ENCODE data around the gene LRRC58.
A peak's percentile ranks its signal among the peaks of the same experiment; 100 is the strongest.

LRRC58 gene

GRCh38 chr3:120348991-120349854, at the start of gene LRRC58 (continued):
- TF ChIP-seq ZSCAN5A (tag by site-specific recombination; IDR thresholded peaks at IDR 0.05) (no peak), ZNF529 (tag by site-specific recombination; IDR thresholded peaks at IDR 0.05; ENCODE audit: insufficient replicate concordance) (no peak), ZNF133 (tag by site-specific recombination; IDR thresholded peaks at IDR 0.05) (no peak), SP2 (tag by site-specific recombination; IDR thresholded peaks at IDR 0.05) (peak; percentile 78), MYNN (tag by site-specific recombination; IDR thresholded peaks at IDR 0.05; ENCODE audit: borderline replicate concordance) (peak; percentile 77), ZBTB26 (tag by site-specific recombination; optimal IDR thresholded peaks at IDR 0.05) (peak; percentile 97), SCRT2 (tag by site-specific recombination; IDR thresholded peaks at IDR 0.05) (no peak), ZNF239 (tag by site-specific recombination; IDR thresholded peaks at IDR 0.05) (0 out of 2 replicates have a peak, but pooled peaks have one; percentile 46), AEBP2 (tag by site-specific recombination; IDR thresholded peaks at IDR 0.05; ENCODE audit: borderline replicate concordance) (no peak), ZNF302 (tag by site-specific recombination; IDR thresholded peaks at IDR 0.05; ENCODE audit: low read depth) (no peak), ZNF585B (tag by site-specific recombination; IDR thresholded peaks at IDR 0.05) (no peak), ZNF624 (tag by site-specific recombination; IDR thresholded peaks at IDR 0.05) (no peak), SP3 (tag by site-specific recombination; IDR thresholded peaks at IDR 0.05) (0 out of 2 replicates have a peak, but pooled peaks have one; percentile 15), ZNF416 (tag by site-specific recombination; IDR thresholded peaks at IDR 0.05) (no peak), ZNF792 (tag by site-specific recombination; IDR thresholded peaks at IDR 0.05) (no peak), ZNF658 (tag by site-specific recombination; IDR thresholded peaks at IDR 0.05) (no peak), PRDM4 (tag by site-specific recombination; IDR thresholded peaks at IDR 0.05) (no peak; the same call in 1 of the 2 replicates), ZNF449 (tag by site-specific recombination; IDR thresholded peaks at IDR 0.05) (peak; percentile 61; the same call in 1 of the 2 replicates), TCF7L2 (IDR thresholded peaks at IDR 0.05; ENCODE audit: borderline replicate concordance, low read depth, low read length) (peak; percentile 45; the same call in 1 of the 2 replicates), ZNF548 (tag by site-specific recombination; IDR thresholded peaks at IDR 0.05) (no peak), ZBTB48 (tag by site-specific recombination; IDR thresholded peaks at IDR 0.05) (peak; percentile 37; the same call in 1 of the 2 replicates), ZNF558 (tag by site-specific recombination; IDR thresholded peaks at IDR 0.05) (no peak), ZBTB49 (tag by site-specific recombination; IDR thresholded peaks at IDR 0.05; ENCODE audit: low read depth) (no peak), HIC1 (tag by site-specific recombination; IDR thresholded peaks at IDR 0.05) (no peak), ZNF660 (tag by site-specific recombination; IDR thresholded peaks at IDR 0.05) (peak; percentile 63; the same call in 1 of the 2 replicates), ZNF433 (tag by site-specific recombination; IDR thresholded peaks at IDR 0.05; ENCODE audit: low read depth) (no peak)

Data from HEK293 (cell line).